GM19438 (cell line): ENCODE data around the gene RSPH4A.
"Not testable (repeated sequence)": the region's sequence is repeated elsewhere in the genome, so short reads cannot be mapped to it uniquely, and the experiment has no call there.

Experiments
- ATAC-seq: cut with Tn5 transposase; IDR thresholded peaks from one replicate; pipeline ENCODE4 v1.9.1; 2021; ENCODE audit warnings: low read depth; ENCODE audit not compliant: unreplicated experiment

RSPH4A gene

GRCh38 chr6:116615937-116616736, at the start of gene RSPH4A:
TSS of gene RSPH4A (plus strand) at chr6:116616479. CDS start at chr6:116616624, 145 bp downstream.
- peak; percentile 100 for ATAC-seq

DNA sequence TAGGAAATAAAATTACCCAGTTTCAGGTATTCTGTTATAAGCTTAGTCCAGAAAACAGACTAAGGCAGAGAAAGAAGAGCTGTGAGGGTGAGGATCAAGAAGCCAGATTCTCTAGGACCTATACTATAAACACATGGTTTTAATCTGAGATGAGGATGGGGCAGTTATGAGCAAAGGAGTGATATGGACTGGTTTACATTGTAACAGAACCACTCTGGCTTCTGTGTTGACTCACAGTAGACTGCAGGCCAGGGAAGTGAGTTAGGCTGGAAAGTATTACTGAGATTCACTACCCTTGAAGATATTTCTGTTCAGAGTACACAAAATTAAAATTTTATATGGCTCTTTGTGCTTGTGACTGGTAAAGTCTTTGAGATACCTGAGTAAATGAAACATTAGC, 48.2 kb upstream of the RSPH4A start:
- ATAC-seq = no peak

GRCh38 chr6:116568821-116569755, 47.2 kb upstream of the RSPH4A start:
- no peak for ATAC-seq

GRCh38 chr6:116570856-116571682, 45.2 kb upstream of the RSPH4A start, which contains the start of gene RWDD1:
TSS of gene RWDD1 (plus strand) at chr6:116571504. CDS start at chr6:116571583, 79 bp downstream.
- peak; percentile 95 for ATAC-seq

DNA sequence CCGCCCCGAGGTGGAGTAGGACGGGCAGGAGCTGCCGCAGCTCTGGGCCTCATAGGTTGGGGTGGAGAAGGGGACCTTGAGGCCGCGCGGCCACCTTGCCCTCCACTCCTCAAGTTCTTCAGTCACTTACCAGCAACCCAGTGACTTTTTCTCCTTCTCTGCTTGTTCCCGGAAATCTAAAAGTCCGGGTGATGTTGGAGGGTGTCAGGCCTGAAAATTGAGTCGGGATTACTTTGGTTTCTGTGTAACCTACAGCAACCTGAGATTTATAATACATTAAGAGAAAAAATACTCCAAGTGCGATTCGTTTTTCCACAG, 44.6 kb upstream of the RSPH4A start:
- ATAC-seq = no peak

- ATAC-seq = no peak
These were observed 44.1 kb upstream of the RSPH4A start for GRCh38 chr6:116572162-116572561.

DNA sequence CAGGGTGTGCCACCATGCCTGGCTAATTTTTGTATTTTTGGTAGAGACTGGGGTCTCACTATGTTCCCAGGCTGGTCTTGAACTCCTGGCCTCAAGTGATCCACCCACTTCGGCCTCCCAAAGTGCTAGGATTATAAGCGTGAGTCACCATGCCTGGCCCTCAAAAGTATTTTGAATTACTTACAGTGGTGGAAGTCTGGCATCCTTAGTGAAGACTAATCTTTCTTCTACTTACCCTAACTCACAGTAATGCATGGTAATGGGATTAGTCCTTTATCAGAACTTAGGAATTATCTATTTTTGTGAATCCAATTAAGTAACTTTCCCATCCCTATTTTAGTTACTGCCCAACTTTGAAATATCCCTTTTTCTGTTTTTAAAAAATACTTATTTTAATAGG, 41.1 kb upstream of the RSPH4A start:
- ATAC-seq = no peak

DNA sequence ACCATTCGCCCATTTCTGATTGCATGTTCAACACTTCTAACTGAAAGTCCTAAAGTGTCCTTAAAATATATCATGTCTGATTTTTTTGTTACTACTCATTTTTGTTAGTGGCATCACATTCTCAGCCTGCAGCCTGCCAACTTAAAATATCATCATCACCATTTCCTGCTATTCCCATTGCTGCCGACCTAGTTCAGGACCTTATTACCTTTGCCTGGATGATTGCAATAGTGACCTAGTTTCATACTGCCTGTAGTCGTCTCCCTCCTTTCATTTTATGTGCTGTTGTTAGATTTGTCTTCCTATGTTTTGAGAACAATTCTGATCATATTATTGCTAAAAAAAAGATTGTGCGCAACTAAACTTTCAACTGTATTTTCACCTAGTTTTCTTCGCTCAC, 38.8 kb upstream of the RSPH4A start:
- no peak for ATAC-seq

DNA sequence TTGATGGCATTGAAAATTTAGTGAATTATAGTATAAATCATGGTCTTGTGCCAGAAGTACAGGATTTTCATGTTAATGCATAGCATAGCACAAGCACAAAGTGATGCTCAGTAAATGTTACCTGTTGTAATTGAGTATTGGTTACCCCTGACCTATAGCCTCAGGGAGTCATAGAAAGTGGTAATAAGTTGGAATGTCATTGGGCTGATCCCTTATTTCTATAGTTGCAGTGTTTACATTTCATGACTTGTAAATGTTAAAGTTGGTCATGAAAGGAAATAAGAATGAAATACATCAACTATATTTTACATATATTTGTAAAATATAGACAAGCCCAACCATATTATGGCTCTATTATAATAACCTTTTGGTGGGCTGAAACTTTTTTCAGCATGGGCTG, 37.9 kb upstream of the RSPH4A start:
- ATAC-seq = no peak

DNA sequence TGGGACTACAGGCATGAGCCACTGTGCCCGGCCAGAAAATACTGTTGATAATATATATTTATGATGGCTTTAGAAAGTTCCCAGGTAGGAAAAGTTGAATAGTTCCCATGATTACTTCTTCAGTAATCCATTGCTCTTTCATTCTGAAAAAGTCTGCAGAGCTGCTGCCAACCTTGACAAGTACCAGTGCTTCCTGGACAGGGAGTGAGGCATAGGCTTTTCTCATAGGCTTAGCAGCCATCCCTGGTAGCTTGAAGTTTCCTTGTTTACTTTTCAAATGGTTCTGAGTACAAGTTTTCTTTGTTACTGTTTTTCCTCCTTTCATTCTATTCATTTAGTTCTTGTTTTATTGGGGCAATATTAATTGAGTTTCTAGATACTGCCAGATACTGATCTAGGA, 37.1 kb upstream of the RSPH4A start:
- ATAC-seq = no peak

DNA sequence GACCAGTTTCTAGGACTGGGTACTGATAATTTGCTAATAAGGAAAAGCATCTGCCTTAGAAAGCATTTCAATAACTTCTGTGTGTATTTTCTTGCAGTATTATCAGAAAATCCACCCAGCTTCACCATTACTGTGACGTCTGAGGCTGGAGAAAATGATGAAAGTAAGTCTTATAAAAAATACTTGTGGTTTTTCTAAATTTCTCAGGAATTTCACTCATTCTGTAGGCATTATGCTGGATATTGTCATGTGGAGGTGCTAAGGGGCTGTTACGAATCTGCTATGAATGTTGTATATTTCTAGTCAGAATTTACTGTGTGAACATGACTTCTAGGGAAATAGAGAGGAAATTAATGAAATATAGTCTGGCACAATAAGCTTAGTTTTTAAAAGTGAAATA, 36.1 kb upstream of the RSPH4A start:
- no peak for ATAC-seq

DNA sequence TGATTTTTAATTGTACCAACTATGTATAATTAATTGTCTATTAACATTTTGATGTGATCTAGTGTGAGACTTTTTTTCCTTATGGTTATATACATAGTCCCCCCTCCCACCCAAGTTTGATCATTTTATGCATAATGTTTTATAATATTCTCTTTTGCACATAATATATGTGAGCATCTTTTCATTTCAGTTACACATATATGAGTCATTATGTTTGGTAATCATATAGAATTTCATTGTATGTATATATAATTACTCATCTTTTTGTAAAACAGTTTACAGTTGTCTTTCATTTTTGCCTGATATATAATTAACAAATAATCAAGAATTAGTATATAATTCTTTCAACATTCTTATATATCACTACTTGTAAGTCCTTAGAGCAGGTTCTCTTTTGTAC, 30.0 kb upstream of the RSPH4A start:
- ATAC-seq = no peak

DNA sequence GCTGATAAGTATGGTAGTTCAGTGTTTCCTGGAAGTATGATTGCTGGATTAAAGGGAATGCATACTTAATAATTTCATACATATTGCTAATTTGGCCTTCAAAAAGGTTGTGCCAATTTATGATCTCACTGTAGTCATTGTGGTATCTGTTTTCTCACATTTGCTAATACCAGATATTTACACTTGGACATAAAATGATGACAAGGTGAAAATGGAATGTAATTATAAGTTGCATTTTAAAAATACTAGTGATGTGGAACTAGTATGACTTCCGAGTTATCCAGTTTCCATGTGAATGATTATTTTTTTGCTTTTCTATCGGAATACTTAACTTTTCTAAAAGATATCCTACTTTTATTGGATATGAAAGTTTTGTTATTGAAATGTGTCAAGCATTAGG, 29.5 kb upstream of the RSPH4A start:
- ATAC-seq = no peak

DNA sequence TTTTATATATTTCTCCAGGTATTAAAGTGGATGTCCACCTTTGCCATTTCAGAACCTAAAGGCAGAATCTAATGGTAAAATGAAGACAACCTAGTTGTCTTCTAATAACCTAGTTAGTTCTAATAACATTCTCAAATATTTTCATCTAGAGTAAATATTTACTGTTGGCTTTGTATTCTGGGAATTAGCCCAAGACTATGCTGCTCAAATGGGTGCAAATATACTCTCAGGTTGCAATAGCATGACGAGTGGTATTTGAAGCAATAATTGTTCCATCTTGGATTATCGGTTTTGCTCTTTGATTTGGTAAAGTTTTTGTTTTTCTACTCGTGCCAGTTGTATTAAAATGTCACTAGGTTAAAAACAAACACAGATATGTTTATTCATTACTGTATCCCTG, 21.0 kb upstream of the RSPH4A start:
- ATAC-seq = no peak

DNA sequence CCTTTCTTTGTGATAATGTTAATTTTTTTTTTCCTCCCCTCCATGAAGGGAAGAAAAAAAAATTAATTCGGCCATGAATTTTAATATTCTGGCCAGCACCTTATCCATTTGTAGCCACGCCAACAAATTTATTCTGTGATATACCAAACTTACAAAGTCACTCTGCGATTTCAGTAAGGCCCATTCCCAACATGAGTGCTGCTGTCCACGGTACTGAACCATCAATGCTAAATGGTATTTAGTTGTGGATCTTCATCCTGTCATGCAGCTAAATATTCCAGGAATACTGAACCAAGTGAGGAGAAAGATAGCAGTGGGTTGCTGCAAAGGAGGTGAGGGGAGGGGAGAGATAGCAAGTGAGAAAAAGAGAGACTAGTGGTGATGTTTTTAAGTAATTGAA, 19.5 kb upstream of the RSPH4A start:
- no peak for ATAC-seq

GRCh38 chr6:116603916-116604315, 12.4 kb upstream of the RSPH4A start:
- not testable (repeated sequence) for ATAC-seq

GRCh38 chr6:116604868-116605267, 11.4 kb upstream of the RSPH4A start:
- not testable (repeated sequence) for ATAC-seq

DNA sequence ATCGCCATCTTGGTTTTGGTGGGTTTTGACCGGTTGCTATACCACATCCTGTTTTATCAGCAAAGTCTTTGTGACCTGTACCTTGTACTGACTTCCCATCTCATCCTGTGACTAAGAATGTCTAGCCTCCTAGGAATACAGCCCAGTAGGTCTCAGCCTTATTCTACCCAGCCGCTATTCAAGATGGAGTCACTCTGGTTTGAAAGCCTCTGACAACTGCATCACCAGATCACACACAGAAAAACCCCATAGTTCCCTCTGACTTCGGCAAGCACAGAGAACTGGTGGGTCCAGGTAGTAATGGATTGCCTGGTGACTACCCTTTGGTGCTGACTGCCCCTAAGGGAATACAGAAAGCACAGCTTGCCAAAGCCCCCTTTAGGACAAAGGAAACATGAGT, 10.3 kb upstream of the RSPH4A start:
- ATAC-seq = no peak

DNA sequence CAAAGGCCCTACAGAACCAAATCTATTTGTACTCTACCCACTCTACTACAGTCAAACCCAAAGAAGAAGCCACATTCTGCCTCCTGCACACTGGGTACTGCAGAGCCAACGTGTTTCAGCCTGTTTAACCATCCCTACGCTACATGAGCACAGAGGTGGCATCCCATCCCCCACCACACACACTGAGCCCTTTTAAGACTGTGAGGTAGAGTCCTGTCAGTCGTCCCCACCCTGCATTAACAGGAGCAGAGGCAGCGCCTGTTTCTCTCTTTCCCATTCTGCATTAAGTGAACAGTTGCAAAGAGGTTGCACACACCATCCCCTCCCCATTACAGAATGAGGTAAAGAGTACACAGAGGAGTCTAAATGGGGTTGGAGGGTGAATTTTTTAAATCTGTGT, 5.2 kb upstream of the RSPH4A start:
- ATAC-seq = no peak

GRCh38 chr6:116616737-116617053, 416 bp downstream of the RSPH4A start:
- peak; percentile 32 for ATAC-seq
